ENCODE results near the gene CSDE1.
"Not testable (repeated sequence)": the region's sequence is repeated elsewhere in the genome, so short reads cannot be mapped to it uniquely, and the experiment has no call there.

The CSDE1 gene

DNA sequence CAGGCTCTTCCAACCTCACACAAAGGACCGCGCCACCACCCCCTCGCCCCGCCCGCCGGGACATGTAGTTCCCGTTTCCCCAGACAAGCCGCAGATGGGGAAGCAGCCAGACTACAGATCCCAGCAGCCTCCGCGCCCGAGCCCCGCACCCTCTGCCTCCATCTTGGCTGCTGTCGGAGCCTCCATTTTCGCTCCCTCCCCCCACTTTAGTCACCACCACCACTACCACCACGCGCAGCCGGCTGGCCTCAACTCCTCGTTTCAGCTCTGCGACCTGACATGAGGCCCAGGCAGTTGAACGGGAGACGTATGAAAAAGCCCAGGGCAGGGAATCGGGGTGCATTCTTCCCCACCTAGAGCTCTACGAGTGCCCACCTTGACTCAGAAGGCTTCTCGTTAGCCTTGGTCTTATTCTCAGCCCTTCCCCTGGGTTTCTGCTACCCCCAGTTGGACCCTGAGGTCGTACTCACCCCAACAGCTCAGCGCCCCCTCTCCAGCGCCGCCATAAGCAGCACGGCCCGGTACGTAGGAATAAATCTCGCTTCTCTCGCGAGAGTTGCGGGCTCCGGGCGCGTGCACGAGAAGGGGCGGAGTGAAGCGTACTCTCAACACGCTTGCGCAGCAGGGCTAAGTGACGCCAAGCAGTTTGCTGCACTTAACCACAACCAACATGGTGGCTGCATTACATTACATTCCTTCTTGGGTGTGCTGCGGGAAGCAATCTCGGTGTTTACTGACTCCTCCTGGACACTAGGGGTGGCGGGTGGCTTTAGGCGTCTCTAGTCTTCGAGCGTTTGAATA lies at the start of gene CSDE1:
TSS of gene CSDE1 (minus strand) at position 530 of the 801 bp plus-strand sequence. CDS start 18,094 bp downstream, outside the sequence.
- peak; percentile 98 for DNase-seq

GRCh38 chr1:114804449-114804848 lies 46.7 kb upstream of the CSDE1 start:
- DNase-seq: not testable (repeated sequence)

DNA sequence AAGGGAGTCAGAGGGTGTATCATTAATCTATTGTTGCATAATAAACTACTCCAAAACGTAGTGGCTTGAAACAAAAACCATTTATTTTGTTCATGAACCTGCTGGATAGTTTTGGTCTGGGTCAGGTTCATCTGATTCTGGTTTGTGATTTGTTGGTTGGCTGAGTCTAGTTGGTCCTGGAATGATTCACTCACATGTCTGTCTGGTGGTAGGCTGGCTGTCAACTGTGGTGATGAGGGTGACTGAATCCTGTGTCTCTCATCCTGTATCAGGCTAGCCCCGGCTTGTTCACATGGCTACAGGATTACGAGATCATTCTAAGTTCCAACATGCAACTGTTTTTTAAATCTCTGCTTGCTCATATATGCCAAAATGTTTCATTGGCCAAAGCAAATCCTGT lies 45.2 kb upstream of the CSDE1 start:
- no peak for DNase-seq

GRCh38 chr1:114794038-114794437 lies 36.3 kb upstream of the CSDE1 start:
- no peak for DNase-seq

DNA sequence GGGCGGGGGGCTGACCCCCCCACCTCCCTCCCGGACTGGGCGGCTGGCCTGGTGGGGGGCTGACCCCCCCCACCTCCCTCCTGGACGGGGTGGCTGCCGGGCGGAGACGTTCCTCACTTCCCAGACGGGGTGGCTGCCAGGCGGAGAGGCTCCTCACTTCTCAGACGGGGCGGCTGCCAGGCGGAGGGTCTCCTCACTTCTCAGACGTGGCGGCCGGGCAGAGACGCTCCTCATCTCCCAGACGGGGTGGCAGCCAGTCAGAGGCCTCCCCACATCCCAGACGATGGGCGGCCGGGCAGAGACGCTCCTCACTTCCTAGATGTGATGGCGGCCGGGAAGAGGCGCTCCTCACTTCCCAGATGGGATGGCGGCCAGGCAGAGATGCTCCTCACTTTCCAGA lies 32.8 kb upstream of the CSDE1 start:
- not testable (repeated sequence) for DNase-seq

DNA sequence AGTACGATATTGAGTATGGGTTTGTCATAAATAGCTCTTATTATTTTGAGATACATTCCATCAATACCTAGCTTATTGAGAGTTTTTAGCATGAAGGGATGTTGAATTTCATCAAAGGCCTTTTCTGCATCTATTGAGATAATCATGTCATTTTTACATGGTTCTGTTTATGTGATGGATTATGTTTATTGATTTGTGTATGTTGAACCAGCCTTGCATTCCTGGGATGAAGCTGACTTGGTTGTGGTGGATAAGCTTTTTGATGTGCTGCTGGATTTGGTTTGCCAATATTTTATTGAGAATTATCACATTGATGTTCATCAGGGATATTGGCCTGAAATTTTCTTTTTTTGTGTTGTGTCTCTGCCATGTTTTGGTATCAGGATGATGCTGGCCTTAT lies 28.7 kb upstream of the CSDE1 start:
- DNase-seq: not testable (repeated sequence)

DNA sequence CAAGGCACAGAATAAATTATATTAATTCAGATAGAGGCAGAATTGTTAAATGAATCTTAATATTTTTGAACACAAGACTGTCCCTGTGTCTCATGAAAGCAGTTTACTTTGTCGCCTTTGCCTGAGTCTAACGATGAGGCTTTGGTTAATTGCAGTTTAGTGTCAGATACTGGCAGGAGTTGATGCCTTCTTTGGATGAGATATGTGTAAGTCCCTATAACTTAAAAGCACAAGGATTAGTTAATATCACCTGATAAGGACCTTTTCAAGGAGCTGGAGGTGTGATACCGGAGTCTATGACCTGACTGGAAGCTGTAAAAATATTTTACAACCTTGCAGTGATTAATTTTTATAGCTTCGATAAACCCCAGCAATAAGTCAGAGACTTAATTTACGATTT lies 24.7 kb upstream of the CSDE1 start:
- no peak for DNase-seq

- DNase-seq: peak; percentile 95
These were observed 22.8 kb upstream of the CSDE1 start, which contains the start of gene SIKE1 for GRCh38 chr1:114780344-114781226. TSS of gene SIKE1 (minus strand) at chr1:114780685. CDS start at chr1:114780607, 78 bp downstream.

GRCh38 chr1:114779722-114780121 lies 21.9 kb upstream of the CSDE1 start:
- no peak for DNase-seq

DNA sequence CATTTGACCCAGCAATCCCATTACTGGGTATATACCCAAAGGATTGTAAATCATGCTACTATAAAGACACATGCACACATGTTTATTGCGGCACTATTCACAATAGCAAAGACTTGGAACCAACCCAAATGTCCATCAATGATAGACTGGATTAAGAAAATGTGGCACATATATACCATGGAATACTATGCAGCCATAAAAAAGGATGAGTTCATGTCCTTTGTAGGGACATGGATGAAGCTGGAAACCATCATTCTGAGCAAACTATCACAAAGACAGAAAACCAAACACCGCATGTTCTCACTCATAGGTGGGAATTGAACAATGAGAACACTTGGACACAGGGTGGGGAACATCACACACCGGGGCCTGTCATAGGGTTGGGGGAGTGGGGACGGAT lies 18.9 kb upstream of the CSDE1 start:
- not testable (repeated sequence) for DNase-seq

DNA sequence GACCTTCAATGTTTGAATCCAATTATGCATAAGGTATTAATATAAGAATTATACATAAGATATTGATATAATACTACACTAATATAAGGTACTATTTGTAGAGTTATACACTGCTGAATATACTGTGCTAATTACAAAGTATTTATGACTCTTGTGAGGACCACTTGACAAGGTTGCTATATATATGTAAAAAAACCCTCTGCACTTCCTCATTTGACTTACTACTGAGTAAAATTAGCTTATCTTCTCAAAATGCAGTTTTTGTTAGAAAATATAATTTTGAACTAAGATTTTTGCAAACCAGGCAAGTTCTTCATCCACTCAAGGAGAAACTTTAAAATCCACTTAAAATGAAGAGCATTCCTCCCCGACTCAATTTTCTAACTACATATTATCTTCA lies 14.2 kb upstream of the CSDE1 start:
- no peak for DNase-seq

- no peak for DNase-seq
These were observed 13.2 kb upstream of the CSDE1 start for GRCh38 chr1:114770989-114771388.

DNA sequence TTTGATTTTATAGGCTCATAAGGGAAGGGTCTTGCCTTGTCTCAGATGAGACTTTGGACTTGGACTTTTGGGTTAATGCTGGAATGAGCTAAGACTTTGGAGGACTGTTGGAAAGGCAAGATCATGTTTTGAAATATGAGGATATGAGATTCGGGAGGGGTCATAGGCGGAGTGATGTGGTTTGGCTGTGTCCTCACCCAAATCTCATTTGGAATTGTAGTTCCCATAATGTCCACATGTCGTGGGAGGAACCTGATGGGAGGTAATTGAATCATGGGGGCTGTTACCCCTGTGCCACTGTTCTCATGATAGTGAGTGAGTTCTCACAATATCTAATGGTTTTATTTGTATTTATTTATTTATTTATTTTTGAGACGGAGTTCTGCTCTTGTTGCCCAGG lies 6.9 kb upstream of the CSDE1 start:
- no peak for DNase-seq

DNA sequence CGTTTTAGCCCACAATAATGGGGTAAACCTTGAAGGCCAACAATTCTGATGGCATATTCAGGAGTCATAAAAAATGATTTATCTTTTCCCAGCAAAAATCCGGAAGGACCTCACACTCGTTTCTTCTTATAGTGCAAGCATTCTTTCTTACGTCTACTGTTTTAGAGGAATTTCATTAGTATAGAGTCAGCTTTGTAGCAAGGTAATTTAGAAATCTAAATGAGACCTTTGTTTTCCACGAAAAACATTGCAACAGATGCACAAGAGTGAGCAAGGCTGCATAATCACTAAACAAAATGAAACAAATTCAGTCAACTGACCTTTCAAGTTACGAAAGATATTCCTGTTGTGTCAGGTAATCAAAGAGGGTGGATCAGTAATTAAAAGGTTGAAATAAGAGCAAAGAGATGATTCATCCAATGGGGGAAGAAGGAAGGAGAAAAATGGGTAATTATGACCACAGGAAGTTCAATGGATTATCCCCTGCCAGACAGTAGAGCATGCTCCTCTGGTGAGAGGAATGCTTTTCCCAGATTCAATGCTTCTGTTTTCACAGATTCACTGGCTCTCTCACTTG lies 560 bp upstream of the CSDE1 start:
- no peak for DNase-seq

DNA sequence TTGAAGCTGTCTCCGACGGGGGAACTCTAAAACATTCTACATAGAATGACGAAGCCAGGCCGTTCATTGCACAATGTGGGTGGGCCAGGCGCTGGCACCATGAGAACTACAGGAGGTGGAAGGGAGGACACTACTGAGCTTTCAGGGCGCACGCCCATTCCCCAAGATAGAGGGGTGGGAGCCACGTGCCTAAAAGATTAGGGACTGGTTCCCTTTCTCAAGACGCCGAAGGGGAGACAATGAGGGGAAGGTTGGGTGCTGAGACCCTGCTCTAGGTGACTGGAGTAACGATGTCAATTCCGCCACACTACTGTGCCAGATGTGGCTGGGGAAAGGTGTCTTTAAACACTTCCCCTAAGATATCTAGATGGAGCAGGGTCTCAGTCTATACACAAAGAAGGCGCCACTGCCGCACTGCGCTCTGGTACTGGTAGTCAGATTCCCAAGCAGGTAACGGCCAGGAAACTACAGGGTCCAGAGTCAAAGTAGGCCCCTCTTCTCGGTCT lies 782 bp downstream of the CSDE1 start:
- no peak for DNase-seq

DNA sequence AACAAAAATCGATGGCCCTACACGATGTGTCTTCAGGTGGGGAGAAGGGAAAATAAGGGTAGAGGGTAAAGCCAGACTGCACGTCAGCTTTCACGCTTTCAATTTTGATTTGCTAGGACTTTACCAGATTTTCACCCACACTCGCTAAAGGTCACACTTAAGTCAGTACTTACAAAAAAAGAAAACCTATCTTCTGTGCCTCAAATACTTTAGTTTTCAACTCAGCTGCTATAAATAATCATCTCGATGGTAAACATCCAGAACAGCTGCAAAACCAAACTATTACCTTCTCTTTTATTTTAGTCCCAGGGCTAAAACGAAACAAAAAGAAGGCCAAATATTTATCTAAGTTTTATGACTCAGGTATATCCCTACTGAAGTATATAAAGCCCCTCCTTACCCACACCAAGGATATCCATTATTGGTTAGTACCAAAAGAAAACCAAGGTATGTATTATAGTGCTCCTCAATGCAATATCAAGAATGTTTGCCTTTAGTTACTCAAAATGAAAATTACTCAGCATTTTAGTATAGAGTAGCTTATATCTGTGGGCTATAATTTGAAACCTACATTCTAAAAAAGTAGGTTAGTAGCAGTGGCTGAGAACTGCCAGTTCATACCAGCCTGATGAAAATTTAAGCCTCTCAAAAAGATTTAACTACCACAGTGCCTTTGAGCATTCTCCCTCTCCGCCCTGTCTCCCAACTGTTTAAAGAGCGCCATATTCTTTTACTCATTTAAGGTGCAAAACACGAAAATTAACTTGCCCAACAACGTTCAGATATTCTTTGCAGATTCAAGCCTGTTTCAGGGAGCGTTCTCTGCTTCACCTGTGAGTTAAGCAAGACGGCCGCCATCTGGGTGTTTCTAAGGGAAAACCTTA lies 1.5 kb downstream of the CSDE1 start:
- peak; percentile 27 for DNase-seq

- DNase-seq: no peak
These were observed 2.5 kb downstream of the CSDE1 start for GRCh38 chr1:114755006-114755931.

GRCh38 chr1:114753702-114754101 lies 4.1 kb downstream of the CSDE1 start:
- not testable (repeated sequence) for DNase-seq

DNA sequence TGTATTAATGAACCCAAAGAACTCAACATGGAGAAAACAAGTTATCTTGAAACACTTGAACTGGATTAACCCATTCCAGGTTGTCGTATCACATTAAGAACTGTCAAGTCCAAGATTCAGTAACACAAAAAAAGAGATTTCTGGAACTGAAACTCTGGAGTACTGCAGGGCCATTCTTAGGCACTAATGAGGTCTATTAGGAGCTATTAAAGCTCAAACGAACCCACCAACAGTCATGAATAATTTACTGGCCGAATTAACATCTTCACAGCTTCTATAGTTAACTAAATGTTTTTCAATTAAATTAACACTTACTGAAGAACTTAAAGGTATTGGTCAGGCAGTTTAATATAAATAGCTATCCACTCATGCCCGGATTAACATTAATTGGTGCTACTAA lies 4.6 kb downstream of the CSDE1 start:
- DNase-seq: no peak

DNA sequence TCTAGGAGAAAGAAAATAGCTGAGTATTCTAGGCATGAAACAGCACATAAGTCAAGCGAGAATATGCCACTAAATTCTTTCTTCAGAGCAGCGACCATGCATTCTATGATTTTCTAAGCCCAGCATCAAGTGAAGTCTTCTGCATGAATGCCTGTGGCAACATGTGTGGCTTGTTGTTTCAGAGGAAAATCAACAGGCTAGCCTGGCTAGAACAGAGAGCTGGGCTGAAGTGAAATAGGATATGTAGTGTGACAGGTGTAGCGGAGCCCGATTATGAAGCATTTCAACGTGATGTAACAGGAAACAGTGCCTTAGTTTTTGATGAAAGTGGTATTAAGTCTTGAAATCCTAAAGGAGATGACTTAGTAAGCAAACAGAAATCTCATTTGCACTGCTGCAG lies 7.0 kb downstream of the CSDE1 start:
- DNase-seq: no peak

- DNase-seq: no peak
These were observed 7.9 kb downstream of the CSDE1 start for GRCh38 chr1:114749835-114750234.

Measured in CD4-positive, alpha-beta T cell treated with Interleukin-4 for 4 hours (primary cell).